HepG2 (cell line): ENCODE results near the gene MAP3K5. TPM values are rescaled to one million over a fixed set of nuclear protein-coding genes. Genes with fewer than 3 reads are reported as not detected.

Experiments used
- ATAC-seq: fragments of 200-7000 bp; cut with Tn5 transposase; 3 replicates; pipeline ENCODE4 v1.9.1; 2020; ENCODE audit warnings: mild to moderate bottlenecking, moderate library complexity
- BruUV-seq: library from RNA; stranded (reverse); fragments of 400-500 nt; replicated peaks from 2 replicates; lab custom pipeline; 2021; lab: Mats Ljungman, UMichigan
- CTCF ChIA-PET: fragments of 300-600 bp; formaldehyde crosslinking; extraction: SDS; loops from one replicate; lab custom pipeline; 2021; ENCODE audit warnings: low total read pairs, inconsistent platforms, low intra/inter-chr PET ratio; lab: Yijun Ruan, JAX
- POLR2A ChIA-PET: fragments of 350-600 bp; sonication (Branson Sonifier 250); formaldehyde crosslinking; loops from one replicate; lab custom pipeline; 2020; ENCODE audit warnings: antibody characterized with exemption, inconsistent platforms; lab: Yijun Ruan, JAX
- DNase-seq: peaks from one replicate; pipeline ENCODE4 v3.0.0-alpha.2; 2015; ENCODE audit warnings: low spot score
- FAIRE-seq: peaks from 3 replicates; lab custom pipeline; 2011; peaks lifted over from hg19 to GRCh38; lab: Jason Lieb, UNC
- H2AFZ ChIP-seq: one replicate; pipeline ENCODE4 v1.6.1; 2011; ENCODE audit warnings: low read length, inconsistent platforms
- H3K27ac ChIP-seq: fragments of 300-600 bp; 3 replicates; pipeline ENCODE4 v1.8.0; 2011; ENCODE audit warnings: mixed run types, mild to moderate bottlenecking, mixed read lengths, low read length, inconsistent platforms; ENCODE audit not compliant: insufficient read depth; ENCODE audit errors: extremely low read length
- H3K27me3 ChIP-seq, 2 experiments: fragments of 200-600 bp in 1 of 2; 2 replicates in 1 of 2; 3 replicates in 1 of 2; pipeline versions ENCODE4 v1.6.0 to v1.8.0; 2011; ENCODE audit warnings: low read length in 2 of 2, mild to moderate bottlenecking in 2 of 2, moderate library complexity in 2 of 2, inconsistent platforms in 1 of 2; ENCODE audit not compliant: insufficient read depth in 2 of 2, control insufficient read depth in 1 of 2
- H3K36me3 ChIP-seq, 2 experiments: fragments of 200-600 bp in 1 of 2; replicated peaks in 1 of 2; 2 replicates in 1 of 2; 3 replicates in 1 of 2; pipeline versions ENCODE4 v1.5.1 to v1.8.0; 2011; ENCODE audit warnings: low read length in 2 of 2, inconsistent platforms in 1 of 2; ENCODE audit not compliant: insufficient read depth in 2 of 2, control insufficient read depth in 1 of 2
- H3K4me1 ChIP-seq: 2 replicates; pipeline ENCODE4 v1.5.1; 2012; ENCODE audit warnings: low read length, inconsistent platforms; ENCODE audit not compliant: insufficient read depth
- H3K4me2 ChIP-seq: 2 replicates; pipeline ENCODE4 v1.6.0; 2011; ENCODE audit warnings: low read depth, low read length, inconsistent platforms
- H3K4me3 ChIP-seq, 3 experiments: fragments of 200-600 bp in 1 of 3; sonication (generic), shearing (Covaris generic) in 1 of 3; replicated peaks in 1 of 3; 2 replicates each; pipeline ENCODE4 v1.5.1; 2011 to 2016; ENCODE audit warnings: low read length in 3 of 3, inconsistent platforms in 2 of 3, low read depth in 2 of 3, mild to moderate bottlenecking in 2 of 3, control low read depth in 1 of 3, mixed read lengths in 1 of 3; ENCODE audit not compliant: insufficient read depth in 1 of 3
- H3K79me2 ChIP-seq: one replicate; pipeline ENCODE4 v1.6.1; 2011; ENCODE audit warnings: low read length, inconsistent platforms; ENCODE audit not compliant: insufficient read depth
- H3K9ac ChIP-seq: 2 replicates; pipeline ENCODE4 v1.6.0; 2011; ENCODE audit warnings: mild to moderate bottlenecking, low read depth, low read length, inconsistent platforms; ENCODE audit not compliant: insufficient read depth
- H3K9me3 ChIP-seq: 2 replicates; pipeline ENCODE4 v1.5.1; 2012; ENCODE audit warnings: mild to moderate bottlenecking, low read length
- H4K20me1 ChIP-seq: 2 replicates; pipeline ENCODE4 v1.6.0; 2011; ENCODE audit warnings: inconsistent platforms, mild to moderate bottlenecking, low read length, moderate library complexity; ENCODE audit not compliant: insufficient read depth
- ARID3A ChIP-seq: IDR thresholded peaks from 2 replicates; pipeline ENCODE4 v1.6.1; 2012; ENCODE audit warnings: low read depth, low read length, improper control_type of control experiment
- BHLHE40 ChIP-seq: IDR thresholded peaks from 2 replicates; pipeline ENCODE4 v1.6.1; 2011; ENCODE audit warnings: low read length, improper control_type of control experiment
- EEA1 ChIP-seq: sonication (generic); formaldehyde crosslinking; IDR thresholded peaks from 2 replicates; pipeline ENCODE4 v1.5.1; 2020; ENCODE audit warnings: mild to moderate bottlenecking, missing genetic modification reagents, borderline replicate concordance
- RFX3 ChIP-seq: IDR thresholded peaks from 2 replicates; pipeline ENCODE4 v1.6.1; 2016; ENCODE audit warnings: missing biosample characterization, missing genetic modification reagents
- SNAPC2 ChIP-seq: sonication (generic); formaldehyde crosslinking; IDR thresholded peaks from 2 replicates; pipeline ENCODE4 v1.8.1; 2022; ENCODE audit warnings: mild to moderate bottlenecking, missing genetic modification reagents
- YY1 ChIP-seq: IDR thresholded peaks from 2 replicates; pipeline ENCODE4 v1.6.1; 2011; ENCODE audit warnings: low read length, low read depth, moderate library complexity, mild to moderate bottlenecking; ENCODE audit not compliant: insufficient read depth, insufficient replicate concordance
- ZMYM2 ChIP-seq: sonication (generic); formaldehyde crosslinking; IDR thresholded peaks from 2 replicates; pipeline ENCODE4 v1.8.0; 2022; ENCODE audit warnings: mild to moderate bottlenecking, missing genetic modification reagents
- ZNF383 ChIP-seq: sonication (generic); formaldehyde crosslinking; IDR thresholded peaks from 2 replicates; pipeline ENCODE4 v1.4.0; 2020; ENCODE audit warnings: missing genetic modification reagents, mild to moderate bottlenecking, borderline replicate concordance
- ZNF549 ChIP-seq: sonication (generic); formaldehyde crosslinking; IDR thresholded peaks from 2 replicates; pipeline ENCODE4 v1.5.0; 2020; ENCODE audit warnings: missing genetic modification reagents
- ZNF614 ChIP-seq: IDR thresholded peaks from 2 replicates; pipeline ENCODE4 v1.6.1; 2018; ENCODE audit warnings: missing biosample characterization, missing genetic modification reagents, inconsistent platforms, borderline replicate concordance
- ZNF652 ChIP-seq: IDR thresholded peaks from 2 replicates; pipeline ENCODE4 v1.6.1; 2016; ENCODE audit warnings: low read depth, borderline replicate concordance
- ZNF704 ChIP-seq: sonication (generic); formaldehyde crosslinking; IDR thresholded peaks from 2 replicates; pipeline ENCODE4 v1.8.1; 2023; ENCODE audit warnings: mild to moderate bottlenecking, inconsistent platforms, moderate library complexity, missing genetic modification reagents, borderline replicate concordance
- ZNF777 ChIP-seq: sonication (generic); formaldehyde crosslinking; IDR thresholded peaks from 2 replicates; pipeline ENCODE4 v1.4.0; 2020; ENCODE audit warnings: missing genetic modification reagents
- WGBS: methylation state at CpG from one replicate; pipeline ENCODE4 v1.1.6; 2017; ENCODE audit warnings: low lambda C conversion rate; 5-methylcytosine and 5-hydroxymethylcytosine counted together
- in situ Hi-C: cut with HindIII; loops from 2 replicates; pipeline ENCODE4 v1.10.0; 2017; ENCODE audit warnings: low pct_unique_long_range_greater_than_20kb; ENCODE audit not compliant: extremely low pct_ligation_motif_present
- intact Hi-C: fragments of 100-400 bp; cut with micrococcal nuclease; formaldehyde crosslinking; loops from one replicate; pipeline ENCODE4 v1.10.0; 2022; ENCODE audit not compliant: unreplicated experiment
- polyA plus RNA-seq, 8 experiments: library from polyadenylated mRNA; depleted of rRNA in 3 of 8; stranded (reverse) in 7 of 8; unstranded in 1 of 8; fragments of >200 nt; fragmentation: Illumina TruSeq in 4 of 8; extraction: Trizol in 4 of 8; gene quantifications; 2 replicates each; pipeline versions ENCODE4 v1.2.1 to v1.2.3, GENCODE V29; 2011 to 2016; ENCODE audit warnings: low read depth in 4 of 8, missing spikeins in 1 of 8, mixed read lengths in 1 of 8; ENCODE audit not compliant: insufficient read depth in 1 of 8
- total RNA-seq, 5 experiments: library from RNA; depleted of rRNA; stranded (reverse); fragments of >200 nt; fragmentation: Illumina TruSeq; extraction: Trizol; gene quantifications; 2 replicates each; pipeline ENCODE4 v1.2.3, GENCODE V29; 2016; ENCODE audit warnings: low read depth in 1 of 5
- TF ChIP-seq, protein P1 (sequence below): sonication (generic); formaldehyde crosslinking; IDR thresholded peaks from 2 replicates; pipeline ENCODE4 v1.4.0; 2020; ENCODE audit warnings: mild to moderate bottlenecking, missing genetic modification reagents, borderline replicate concordance
- TF ChIP-seq, protein P2 (sequence below): IDR thresholded peaks from 2 replicates; pipeline ENCODE4 v1.6.1; 2016; ENCODE audit warnings: mild to moderate bottlenecking
- TF ChIP-seq, protein P3 (sequence below): sonication (generic); formaldehyde crosslinking; IDR thresholded peaks from 2 replicates; pipeline ENCODE4 v1.5.1; 2020; ENCODE audit warnings: missing genetic modification reagents, mild to moderate bottlenecking, borderline replicate concordance

MAP3K5 gene
- total and polyA plus RNA-seq, 2 of the 13 experiments (the other 11 are each of a cell fraction or from before 2014, with no cell fraction given), result not detected

DNA sequence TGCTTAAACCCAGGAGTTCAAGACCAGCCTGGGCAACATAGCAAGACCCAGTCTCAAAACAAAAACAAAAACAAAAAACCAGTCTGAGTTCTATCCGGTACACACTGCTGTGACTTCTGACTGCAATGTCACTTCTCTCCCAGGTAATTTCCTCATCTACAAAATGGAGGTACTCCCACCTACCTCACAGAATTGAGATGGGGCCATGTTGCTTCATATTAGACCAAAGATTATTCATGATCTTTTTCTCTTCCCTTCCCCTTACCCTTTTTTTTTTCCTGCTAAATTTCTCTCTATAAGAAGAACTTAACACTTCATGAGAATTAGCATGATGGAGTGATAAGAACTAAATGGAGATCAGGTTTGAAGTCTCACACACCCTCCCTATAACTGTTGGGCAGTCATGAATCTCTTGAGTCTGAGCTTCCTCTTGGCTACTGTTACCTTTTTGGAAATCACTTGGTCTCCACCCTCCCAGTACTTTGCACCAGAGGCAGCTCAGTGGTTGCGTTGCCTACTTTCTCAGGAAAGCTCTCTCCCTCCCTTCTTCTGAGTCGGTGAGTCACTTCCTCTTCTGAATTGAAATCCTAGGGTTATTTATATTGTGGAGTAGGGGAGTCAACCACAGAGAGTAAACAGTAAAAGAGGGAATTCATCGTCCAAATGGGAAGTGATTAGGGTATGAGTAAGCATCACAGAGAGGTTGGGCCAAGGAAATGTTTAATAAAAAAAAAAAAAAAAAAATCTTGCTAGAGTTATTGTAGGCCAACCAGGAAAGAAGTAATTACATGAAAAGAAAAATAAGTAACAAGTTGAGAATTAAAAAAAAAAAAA, 182.2 kb downstream of the MAP3K5 start (continued):
- TF ChIP-seq, protein P1, sequence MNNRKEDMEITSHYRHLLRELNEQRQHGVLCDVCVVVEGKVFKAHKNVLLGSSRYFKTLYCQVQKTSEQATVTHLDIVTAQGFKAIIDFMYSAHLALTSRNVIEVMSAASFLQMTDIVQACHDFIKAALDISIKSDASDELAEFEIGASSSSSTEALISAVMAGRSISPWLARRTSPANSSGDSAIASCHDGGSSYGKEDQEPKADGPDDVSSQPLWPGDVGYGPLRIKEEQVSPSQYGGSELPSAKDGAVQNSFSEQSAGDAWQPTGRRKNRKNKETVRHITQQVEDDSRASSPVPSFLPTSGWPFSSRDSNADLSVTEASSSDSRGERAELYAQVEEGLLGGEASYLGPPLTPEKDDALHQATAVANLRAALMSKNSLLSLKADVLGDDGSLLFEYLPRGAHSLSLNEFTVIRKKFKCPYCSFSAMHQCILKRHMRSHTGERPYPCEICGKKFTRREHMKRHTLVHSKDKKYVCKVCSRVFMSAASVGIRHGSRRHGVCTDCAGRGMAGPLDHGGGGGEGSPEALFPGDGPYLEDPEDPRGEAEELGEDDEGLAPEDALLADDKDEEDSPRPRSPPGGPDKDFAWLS (CRISPR knock-in tag), result no peak
- TF ChIP-seq ZNF652, result no peak

- FAIRE-seq (no peak), DNase-seq (no peak), ATAC-seq (no peak)
- H3K9me3 ChIP-seq, result no peaks in the 10 kb centered on the region
- no peak overlapping the region for H3K4me3 ChIP-seq
- no peaks in the 10 kb centered on the region for H3K79me2 ChIP-seq
- no peaks in the 10 kb centered on the region for H3K36me3 ChIP-seq
- H3K4me2 ChIP-seq, result no peak overlapping the region
- no peak overlapping the region for H3K27ac ChIP-seq
- CTCF ChIA-PET, result no interaction called here
- H2AFZ ChIP-seq, result no peak overlapping the region
- H3K4me1 ChIP-seq, result no peaks in the 10 kb centered on the region
- intact Hi-C loops, result no loop called here
- POLR2A ChIA-PET, result no interaction called here
- no TSS peak for BruUV-seq
- no peaks in the 10 kb centered on the region for H3K27me3 ChIP-seq
- H4K20me1 ChIP-seq, result no peaks in the 10 kb centered on the region
- 36% methylated on average over 3 of the region's 3 CpGs for WGBS
- in situ Hi-C loops, result no loop called here
- H3K9ac ChIP-seq, result no peak overlapping the region
- TF ChIP-seq EEA1 (CRISPR knock-in tag) (no peak), ZNF383 (CRISPR knock-in tag) (no peak), ZNF704 (CRISPR knock-in tag) (no peak), ZMYM2 (CRISPR knock-in tag) (no peak), ZNF614 (CRISPR knock-in tag) (no peak), ARID3A (no peak), ZNF777 (no peak), RFX3 (CRISPR knock-in tag) (no peak), BHLHE40 (no peak), YY1 (no peak), ZNF549 (CRISPR knock-in tag) (no peak), SNAPC2 (no peak)
- TF ChIP-seq, protein P2, sequence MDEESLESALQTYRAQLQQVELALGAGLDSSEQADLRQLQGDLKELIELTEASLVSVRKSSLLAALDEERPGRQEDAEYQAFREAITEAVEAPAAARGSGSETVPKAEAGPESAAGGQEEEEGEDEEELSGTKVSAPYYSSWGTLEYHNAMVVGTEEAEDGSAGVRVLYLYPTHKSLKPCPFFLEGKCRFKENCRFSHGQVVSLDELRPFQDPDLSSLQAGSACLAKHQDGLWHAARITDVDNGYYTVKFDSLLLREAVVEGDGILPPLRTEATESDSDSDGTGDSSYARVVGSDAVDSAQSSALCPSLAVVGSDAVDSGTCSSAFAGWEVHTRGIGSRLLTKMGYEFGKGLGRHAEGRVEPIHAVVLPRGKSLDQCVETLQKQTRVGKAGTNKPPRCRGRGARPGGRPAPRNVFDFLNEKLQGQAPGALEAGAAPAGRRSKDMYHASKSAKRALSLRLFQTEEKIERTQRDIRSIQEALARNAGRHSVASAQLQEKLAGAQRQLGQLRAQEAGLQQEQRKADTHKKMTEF (CRISPR knock-in tag), result no peak
- TF ChIP-seq, protein P3, sequence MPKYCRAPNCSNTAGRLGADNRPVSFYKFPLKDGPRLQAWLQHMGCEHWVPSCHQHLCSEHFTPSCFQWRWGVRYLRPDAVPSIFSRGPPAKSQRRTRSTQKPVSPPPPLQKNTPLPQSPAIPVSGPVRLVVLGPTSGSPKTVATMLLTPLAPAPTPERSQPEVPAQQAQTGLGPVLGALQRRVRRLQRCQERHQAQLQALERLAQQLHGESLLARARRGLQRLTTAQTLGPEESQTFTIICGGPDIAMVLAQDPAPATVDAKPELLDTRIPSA (CRISPR knock-in tag), result no peak
Observed at GRCh38 chr6:136608991-136609390, 183.3 kb downstream of the MAP3K5 start.
